Loucy (cell line): ENCODE data around the gene NR2C2AP.

Experiments used
- H2AFZ ChIP-seq: fragments of 200-600 bp; sonication (generic); 2 replicates; pipeline ENCODE4 v1.6.0; 2016; ENCODE audit warnings: antibody characterized with exemption, mild to moderate bottlenecking, low read length, moderate library complexity
- H3F3A ChIP-seq: fragments of 200-600 bp; 2 replicates; pipeline ENCODE4 v1.6.0; 2016; ENCODE audit warnings: antibody characterized with exemption, low read depth, mild to moderate bottlenecking
- H3K27me3 ChIP-seq: fragments of 200-600 bp; sonication (generic); 2 replicates; pipeline ENCODE4 v1.6.1; 2014; ENCODE audit warnings: low read length, mild to moderate bottlenecking; ENCODE audit not compliant: insufficient read depth, poor library complexity, severe bottlenecking
- H3K36me3 ChIP-seq: fragments of 200-600 bp; sonication (generic); 2 replicates; pipeline ENCODE4 v1.6.1; 2016; ENCODE audit warnings: low read length; ENCODE audit not compliant: insufficient read depth
- H3K4me1 ChIP-seq: fragments of 200-600 bp; sonication (generic); 2 replicates; pipeline ENCODE4 v1.5.1; 2014; ENCODE audit warnings: low read length, mild to moderate bottlenecking; ENCODE audit not compliant: insufficient read depth, poor library complexity, severe bottlenecking
- H3K4me2 ChIP-seq: fragments of 200-600 bp; sonication (generic); 2 replicates; pipeline ENCODE4 v1.6.0; 2014; ENCODE audit warnings: antibody characterized with exemption, low read length, low read depth, mild to moderate bottlenecking; ENCODE audit not compliant: poor library complexity, severe bottlenecking
- H3K4me3 ChIP-seq: fragments of 200-600 bp; sonication (generic); 2 replicates; pipeline ENCODE4 v1.5.1; 2014; ENCODE audit warnings: low read length, mild to moderate bottlenecking, mixed read lengths; ENCODE audit not compliant: poor library complexity, severe bottlenecking
- H3K79me2 ChIP-seq: fragments of 200-600 bp; sonication (generic); 2 replicates; pipeline ENCODE4 v1.6.1; 2014; ENCODE audit warnings: low read length; ENCODE audit not compliant: insufficient read depth
- H3K9ac ChIP-seq: fragments of 200-600 bp; sonication (generic); 2 replicates; pipeline ENCODE4 v1.6.0; 2014; ENCODE audit warnings: mild to moderate bottlenecking, low read depth, low read length, moderate library complexity; ENCODE audit not compliant: poor library complexity, severe bottlenecking
- H3K9me2 ChIP-seq: fragments of 200-600 bp; sonication (generic); replicated peaks from 2 replicates; pipeline ENCODE4 v1.6.1; 2016; ENCODE audit warnings: low read depth, low read length, mixed read lengths
- H3K9me3 ChIP-seq: fragments of 200-600 bp; sonication (generic); 2 replicates; pipeline ENCODE4 v1.6.1; 2014; ENCODE audit warnings: mild to moderate bottlenecking, antibody characterized with exemption, low read length, low read depth; ENCODE audit not compliant: insufficient read depth
- H4K20me1 ChIP-seq: fragments of 200-600 bp; sonication (generic); 2 replicates; pipeline ENCODE4 v1.6.0; 2014; ENCODE audit warnings: antibody characterized with exemption, low read length, mild to moderate bottlenecking; ENCODE audit not compliant: insufficient read depth, poor library complexity, severe bottlenecking
- EZH2phosphoT487 ChIP-seq: fragments of 200-600 bp; IDR thresholded peaks from 2 replicates; pipeline ENCODE4 v1.6.1; 2018; ENCODE audit warnings: antibody characterized with exemption, mild to moderate bottlenecking, moderate library complexity, borderline replicate concordance
- TF ChIP-seq, protein P1 (sequence below): fragments of 200-600 bp; sonication (generic); conservative IDR thresholded peaks from 2 replicates; pipeline ENCODE4 v1.5.1; 2014; ENCODE audit warnings: mild to moderate bottlenecking, antibody characterized with exemption, low read length

Gene NR2C2AP

DNA sequence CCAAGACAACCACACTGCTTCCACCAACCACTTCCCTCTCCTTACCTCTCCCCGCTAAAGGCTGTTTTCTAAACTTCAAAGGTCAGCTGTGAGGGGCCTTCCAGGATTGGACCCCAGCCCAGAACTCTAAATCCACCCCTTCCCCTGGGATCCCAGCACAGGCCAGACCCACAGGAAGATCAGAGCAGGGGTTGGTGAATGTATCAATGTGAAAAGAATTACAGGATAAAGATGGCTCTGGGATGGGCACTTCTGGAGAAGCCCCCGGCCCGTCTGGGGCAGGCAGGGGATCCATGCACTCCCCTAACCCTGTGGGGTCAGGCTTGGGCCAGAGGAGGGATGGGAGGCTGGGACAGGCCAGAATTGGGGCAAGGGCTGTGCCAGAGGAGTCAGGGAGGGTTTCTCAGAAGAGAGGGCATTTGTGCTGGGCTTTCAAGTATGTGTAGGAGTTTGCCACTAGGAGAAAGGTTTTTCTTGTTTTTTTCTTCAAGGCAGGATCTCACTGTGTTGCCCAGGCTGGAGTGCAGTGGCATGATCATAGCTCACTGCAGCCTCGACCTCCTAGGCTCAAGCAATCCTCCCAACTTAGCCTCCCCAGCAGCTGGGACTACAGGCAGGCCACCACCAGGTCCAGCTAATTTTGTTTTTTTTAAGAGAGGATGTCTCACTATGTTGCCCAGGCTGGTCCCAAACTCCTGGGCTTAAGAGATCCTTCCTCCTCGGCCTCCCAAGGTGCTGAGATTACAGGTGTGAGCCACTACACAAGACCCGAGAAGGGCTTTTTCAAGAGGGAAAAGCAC, 32.1 kb downstream of the NR2C2AP start:
- Histone ChIP-seq H3K9me2 (no peaks in the 10 kb centered on the region), H3K36me3 (no peaks in the 10 kb centered on the region), H3K9ac (no peak overlapping the region), H3F3A (no peaks in the 10 kb centered on the region), H3K79me2 (no peaks in the 10 kb centered on the region), H3K4me1 (no peaks in the 10 kb centered on the region), H3K4me3 (no peak overlapping the region), H3K4me2 (no peak overlapping the region), H2AFZ (no peak overlapping the region), H4K20me1 (no peaks in the 10 kb centered on the region), H3K9me3 (no peaks in the 10 kb centered on the region), H3K27me3 (no peaks in the 10 kb centered on the region)
- TF ChIP-seq, protein P1, sequence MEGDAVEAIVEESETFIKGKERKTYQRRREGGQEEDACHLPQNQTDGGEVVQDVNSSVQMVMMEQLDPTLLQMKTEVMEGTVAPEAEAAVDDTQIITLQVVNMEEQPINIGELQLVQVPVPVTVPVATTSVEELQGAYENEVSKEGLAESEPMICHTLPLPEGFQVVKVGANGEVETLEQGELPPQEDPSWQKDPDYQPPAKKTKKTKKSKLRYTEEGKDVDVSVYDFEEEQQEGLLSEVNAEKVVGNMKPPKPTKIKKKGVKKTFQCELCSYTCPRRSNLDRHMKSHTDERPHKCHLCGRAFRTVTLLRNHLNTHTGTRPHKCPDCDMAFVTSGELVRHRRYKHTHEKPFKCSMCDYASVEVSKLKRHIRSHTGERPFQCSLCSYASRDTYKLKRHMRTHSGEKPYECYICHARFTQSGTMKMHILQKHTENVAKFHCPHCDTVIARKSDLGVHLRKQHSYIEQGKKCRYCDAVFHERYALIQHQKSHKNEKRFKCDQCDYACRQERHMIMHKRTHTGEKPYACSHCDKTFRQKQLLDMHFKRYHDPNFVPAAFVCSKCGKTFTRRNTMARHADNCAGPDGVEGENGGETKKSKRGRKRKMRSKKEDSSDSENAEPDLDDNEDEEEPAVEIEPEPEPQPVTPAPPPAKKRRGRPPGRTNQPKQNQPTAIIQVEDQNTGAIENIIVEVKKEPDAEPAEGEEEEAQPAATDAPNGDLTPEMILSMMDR: no peak
- TF ChIP-seq EZH2phosphoT487: no peak

DNA sequence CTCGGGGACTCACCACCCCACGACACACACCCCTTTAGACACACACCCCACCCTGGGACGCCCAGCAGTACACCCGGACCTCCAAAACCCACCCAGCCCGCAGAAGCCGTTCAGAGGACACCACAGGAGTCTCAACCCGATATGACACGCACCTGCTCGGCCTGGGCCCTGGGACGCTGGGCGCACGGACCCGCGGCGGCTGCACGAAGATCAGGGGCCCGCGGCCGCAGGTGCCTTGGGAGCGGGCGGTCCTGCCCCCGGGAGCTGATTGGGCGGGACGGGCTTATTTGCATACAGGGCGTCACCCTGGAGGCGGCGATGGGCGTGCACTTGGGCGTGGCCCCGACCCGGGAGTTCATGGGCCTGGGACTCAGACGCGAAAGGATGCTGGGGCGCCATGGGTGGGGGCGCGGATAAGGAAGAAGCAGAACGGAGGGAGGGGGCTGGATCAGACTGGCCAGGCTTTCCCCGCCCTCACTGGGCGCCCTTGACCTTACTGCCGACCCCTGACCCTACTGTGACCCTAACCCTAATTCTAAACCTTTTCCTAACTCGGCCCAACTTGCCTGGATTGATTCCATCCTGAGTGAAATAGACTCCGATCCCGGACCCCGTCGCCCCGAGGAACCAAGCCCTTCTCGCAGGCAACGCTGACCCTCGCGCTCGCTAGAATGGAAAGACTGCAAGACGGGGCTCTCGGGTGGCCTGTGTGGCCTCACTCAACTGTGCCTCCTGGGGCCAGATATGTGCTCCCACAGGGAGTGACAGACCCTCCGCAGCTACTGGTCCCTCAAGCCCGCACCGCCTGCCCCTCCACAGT, 33.0 kb downstream of the NR2C2AP start, which contains the start of gene MEF2B:
MEF2B (minus strand) TSS at position 211 of the 820 bp plus-strand sequence. CDS start 19,528 bp downstream, outside the sequence.
- TF ChIP-seq, protein P1: no peak
- TF ChIP-seq EZH2phosphoT487: no peak
- Histone ChIP-seq H3K4me3 (no peak within 1 kb of the TSS), H2AFZ (no peak within 1 kb of the TSS), H3F3A (no peaks in the 10 kb centered on the region), H3K36me3 (no peaks in the 10 kb centered on the region), H3K27me3 (no peaks in the 10 kb centered on the region), H3K9ac (no peak within 1 kb of the TSS), H4K20me1 (no peaks in the 10 kb centered on the region), H3K9me2 (no peaks in the 10 kb centered on the region), H3K4me2 (no peak within 1 kb of the TSS), H3K79me2 (no peaks in the 10 kb centered on the region), H3K4me1 (no peaks in the 10 kb centered on the region), H3K9me3 (no peaks in the 10 kb centered on the region)

DNA sequence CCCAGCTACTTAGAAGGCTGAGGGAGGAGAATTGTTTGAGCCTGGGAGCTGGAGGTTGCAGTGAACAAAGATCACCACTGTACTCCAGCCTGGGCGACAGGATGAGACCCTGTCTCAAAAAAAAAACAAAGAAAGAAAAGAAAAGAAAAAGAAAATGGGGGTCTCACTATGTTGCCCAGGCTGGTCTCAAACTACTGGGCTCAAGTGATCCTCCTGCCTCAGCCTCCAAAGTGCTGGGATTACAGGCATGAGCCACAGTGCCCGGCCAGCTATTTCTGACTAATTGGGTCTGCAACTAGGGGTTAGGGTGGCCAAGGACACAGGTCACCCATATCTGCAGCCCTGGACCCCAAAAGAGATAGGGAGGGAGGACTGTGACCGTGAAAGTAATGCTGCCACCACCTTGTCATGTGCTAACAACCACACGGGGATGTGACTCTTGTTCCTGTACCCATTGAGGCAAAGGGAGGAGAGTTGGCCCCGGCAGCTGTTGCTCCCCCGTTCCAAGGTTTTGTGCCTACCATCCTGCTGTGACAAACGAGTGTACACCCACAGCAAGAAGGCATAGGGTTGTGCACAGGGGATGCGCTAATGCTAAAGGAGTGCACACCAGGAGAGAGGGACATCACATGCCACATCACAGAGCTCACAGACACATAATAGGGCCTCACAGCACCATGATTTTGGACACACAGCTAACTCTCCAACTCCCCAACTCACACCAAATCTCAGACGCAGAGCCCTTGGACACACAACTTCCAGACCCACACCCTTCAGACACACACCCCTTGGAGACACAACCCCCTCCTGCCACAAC, 33.8 kb downstream of the NR2C2AP start:
- Histone ChIP-seq H3K4me2 (no peak overlapping the region), H3F3A (no peaks in the 10 kb centered on the region), H4K20me1 (no peaks in the 10 kb centered on the region), H3K4me1 (no peaks in the 10 kb centered on the region), H3K9me2 (no peaks in the 10 kb centered on the region), H3K9me3 (no peaks in the 10 kb centered on the region), H2AFZ (no peak overlapping the region), H3K79me2 (no peaks in the 10 kb centered on the region), H3K36me3 (no peaks in the 10 kb centered on the region), H3K9ac (no peak overlapping the region), H3K27me3 (no peaks in the 10 kb centered on the region), H3K4me3 (no peak overlapping the region)
- TF ChIP-seq, protein P1: no peak
- no peak for TF ChIP-seq EZH2phosphoT487
